Ammon's horn (tissue), 1 donor: Measurements from ENCODE around the gene RALGDS.
"Not testable (repeated sequence)": the region's sequence is repeated elsewhere in the genome, so short reads cannot be mapped to it uniquely, and the experiment has no call there.

Source experiments
- DNase-seq: peaks from one replicate; pipeline ENCODE4 v3.0.0-alpha.2; 2016; ENCODE audit warnings: low spot score

The RALGDS gene

GRCh38 chr9:133088146-133088750 lies 32.8 kb downstream of the RALGDS start:
- no peak for DNase-seq

GRCh38 chr9:133087429-133088145 lies 33.5 kb downstream of the RALGDS start:
- no peak for DNase-seq

GRCh38 chr9:133086894-133087293 lies 34.1 kb downstream of the RALGDS start:
- DNase-seq = no peak

- not testable (repeated sequence) for DNase-seq
Measured at GRCh38 chr9:133086212-133086860, 34.7 kb downstream of the RALGDS start.

GRCh38 chr9:133083688-133084087 lies 37.4 kb downstream of the RALGDS start:
- DNase-seq = not testable (repeated sequence)

GRCh38 chr9:133081957-133082644 lies 38.9 kb downstream of the RALGDS start:
- not testable (repeated sequence) for DNase-seq

GRCh38 chr9:133080786-133081779 lies 40.0 kb downstream of the RALGDS start:
- not testable (repeated sequence) for DNase-seq

GRCh38 chr9:133080161-133080560 lies 40.9 kb downstream of the RALGDS start:
- no peak for DNase-seq

GRCh38 chr9:133078486-133078885 lies 42.6 kb downstream of the RALGDS start:
- no peak for DNase-seq

- DNase-seq = no peak
Measured at GRCh38 chr9:133076691-133077090, 44.3 kb downstream of the RALGDS start.

- no peak for DNase-seq
Measured at GRCh38 chr9:133075925-133076630, 45.0 kb downstream of the RALGDS start.

- no peak for DNase-seq
Measured at GRCh38 chr9:133074111-133074651, 46.9 kb downstream of the RALGDS start.

- no peak for DNase-seq
Measured at GRCh38 chr9:133073086-133074014, 47.7 kb downstream of the RALGDS start.

- DNase-seq = not testable (repeated sequence)
Measured at GRCh38 chr9:133072210-133072609, 48.8 kb downstream of the RALGDS start.

- DNase-seq = no peak
Measured at GRCh38 chr9:133071484-133072150, 49.4 kb downstream of the RALGDS start.

- DNase-seq = not testable (repeated sequence)
Measured at GRCh38 chr9:133070985-133071384, 50.1 kb downstream of the RALGDS start.

- DNase-seq = not testable (repeated sequence)
Measured at GRCh38 chr9:133070500-133070961, 50.5 kb downstream of the RALGDS start.

GRCh38 chr9:133068431-133068830 lies 52.6 kb downstream of the RALGDS start:
- not testable (repeated sequence) for DNase-seq
